MCF 10A (cell line): ENCODE results near the gene CAMTA1. TPM values are rescaled to one million over a fixed set of nuclear protein-coding genes. Genes with fewer than 3 reads are reported as not detected.

Experiments used
- BruUV-seq: library from RNA; stranded (reverse); fragments of 400-500 nt; replicated peaks from 2 replicates; lab custom pipeline; 2021; lab: Mats Ljungman, UMichigan
- CTCF ChIA-PET: fragments of 300-600 bp; sonication (Branson Sonifier 250); formaldehyde crosslinking; extraction: SDS; loops from one replicate; lab custom pipeline; 2021; ENCODE audit warnings: antibody characterized with exemption, inconsistent platforms; lab: Yijun Ruan, JAX
- POLR2A ChIA-PET: fragments of 300-600, 350-650 bp; sonication (Branson Sonifier 250); formaldehyde crosslinking; extraction: SDS; loops from one replicate; lab custom pipeline; 2020; ENCODE audit warnings: antibody characterized with exemption, inconsistent platforms; lab: Yijun Ruan, JAX
- DNase-seq: peaks from one replicate; pipeline ENCODE4 v3.0.0-alpha.2; 2018; ENCODE audit not compliant: unreplicated experiment
- H3K27ac Mint-ChIP-seq: one replicate; pipeline ENCODE4 v1.8.0; 2022; ENCODE audit warnings: mild to moderate bottlenecking, low read depth, mixed read lengths; ENCODE audit not compliant: unreplicated experiment
- H3K27me3 Mint-ChIP-seq: one replicate; pipeline ENCODE4 v1.8.0; 2022; ENCODE audit warnings: mixed read lengths; ENCODE audit not compliant: insufficient read depth, unreplicated experiment
- H3K36me3 Mint-ChIP-seq: one replicate; pipeline ENCODE4 v1.8.0; 2022; ENCODE audit warnings: mild to moderate bottlenecking, moderate library complexity, mixed read lengths; ENCODE audit not compliant: insufficient read depth, unreplicated experiment
- H3K4me1 Mint-ChIP-seq: one replicate; pipeline ENCODE4 v1.8.0; 2022; ENCODE audit warnings: mixed read lengths; ENCODE audit not compliant: insufficient read depth, unreplicated experiment
- H3K4me3 Mint-ChIP-seq: one replicate; pipeline ENCODE4 v1.8.0; 2022; ENCODE audit warnings: mild to moderate bottlenecking, moderate library complexity, mixed read lengths; ENCODE audit not compliant: unreplicated experiment
- H3K9me3 Mint-ChIP-seq: one replicate; pipeline ENCODE4 v1.8.0; 2022; ENCODE audit warnings: mixed read lengths; ENCODE audit not compliant: unreplicated experiment
- CTCF ChIP-seq: fragments of 200-600 bp; IDR thresholded peaks from one replicate; pipeline ENCODE4 v1.8.0; 2022; ENCODE audit warnings: antibody characterized with exemption, mild to moderate bottlenecking; ENCODE audit not compliant: unreplicated experiment
- intact Hi-C: fragments of 100-400 bp; cut with micrococcal nuclease; formaldehyde crosslinking; loops from 2 replicates; pipeline ENCODE4 v1.14.1; 2022
- total RNA-seq: library from RNA; stranded (reverse); gene quantifications from 2 replicates; pipeline ENCODE4 v1.2.3, GENCODE V29; 2022

The CAMTA1 gene
- total RNA-seq, 1 experiment from 2014 or later: 74.1 TPM

DNA sequence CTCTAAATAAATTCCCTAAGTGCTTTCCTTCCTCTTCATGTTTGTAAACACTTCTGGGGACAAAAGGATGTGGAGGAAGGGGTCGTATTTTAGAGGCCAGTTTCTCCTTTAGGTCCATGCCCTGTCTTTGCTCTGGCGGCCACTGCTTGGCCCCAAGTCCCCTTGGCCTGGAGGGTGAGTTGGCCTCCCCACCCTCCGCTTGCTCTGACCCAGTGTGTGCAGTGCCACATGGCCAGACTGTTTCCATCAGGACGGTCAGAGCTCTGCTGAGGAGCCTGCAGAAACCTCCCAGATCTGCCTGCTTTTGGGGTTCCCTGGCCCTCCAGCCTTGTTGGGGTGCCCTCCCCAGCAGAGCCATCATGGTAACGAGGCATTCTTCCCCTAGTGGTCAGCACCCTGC lies 127.8 kb downstream of the CAMTA1 start:
- no peak for TF ChIP-seq CTCF
- Mint-ChIP-seq H3K36me3 (peaks cover 3% of the 10 kb centered on the region), H3K4me1 (no peaks in the 10 kb centered on the region), H3K27me3 (peaks cover 16% of the 10 kb centered on the region), H3K9me3 (peaks cover 7% of the 10 kb centered on the region), H3K4me3 (no peak overlapping the region), H3K27ac (no peak overlapping the region)
- CTCF ChIA-PET: no interaction called here
- intact Hi-C loops: no loop called here
- no TSS peak for BruUV-seq
- POLR2A ChIA-PET: interaction anchor here (0.7 kb wide), 1 partner anchor 11 kb away, joined by 3 read pairs; no protein-coding TSS in a partner anchor
- no peak for DNase-seq

GRCh38 chr1:6914706-6915105 lies 129.5 kb downstream of the CAMTA1 start:
- no peak for DNase-seq
- POLR2A ChIA-PET: interaction anchor here (0.7 kb wide), 2 partner anchors 20 to 958 kb away, joined by 3 read pairs; no protein-coding TSS in a partner anchor
- H3K27me3 Mint-ChIP-seq: peaks cover 11% of the 10 kb centered on the region
- CTCF ChIA-PET: interaction anchor here (0.5 to 1.0 kb wide), 2 partner anchors 14 to 72 kb away, joined by 3 read pairs; no protein-coding TSS in a partner anchor
- no peak for TF ChIP-seq CTCF
- intact Hi-C loops: no loop called here
- peaks cover 7% of the 10 kb centered on the region for H3K9me3 Mint-ChIP-seq
- no peaks in the 10 kb centered on the region for H3K36me3 Mint-ChIP-seq
- H3K4me1 Mint-ChIP-seq: peaks cover 4% of the 10 kb centered on the region
- H3K27ac Mint-ChIP-seq: no peak overlapping the region
- BruUV-seq: no TSS peak
- H3K4me3 Mint-ChIP-seq: no peak overlapping the region

GRCh38 chr1:6915999-6916565 lies 130.8 kb downstream of the CAMTA1 start:
- ChIA-PET CTCF (no interaction called here), POLR2A (no interaction called here)
- intact Hi-C loops: no loop called here

DNA sequence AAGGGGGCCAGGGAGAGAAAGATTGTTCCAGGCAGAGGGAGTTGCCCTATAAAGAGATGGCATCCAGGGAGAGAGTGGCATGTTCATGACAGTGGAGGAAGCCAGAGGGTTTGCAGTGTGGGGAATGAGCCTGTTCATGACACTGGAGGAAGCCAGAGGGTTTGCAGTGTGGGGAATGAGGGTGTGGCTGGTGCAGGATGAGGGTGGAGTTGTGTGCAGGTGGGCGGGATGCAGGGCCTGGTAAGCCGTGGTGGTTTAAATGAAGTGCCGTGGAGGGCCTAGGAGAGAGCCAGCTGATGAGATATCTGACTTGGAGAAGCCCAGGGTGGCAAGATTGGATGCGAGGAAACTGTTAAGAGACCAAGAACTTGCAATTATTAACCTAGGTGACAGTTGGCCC lies 131.8 kb downstream of the CAMTA1 start:
- intact Hi-C loops: no loop called here
- no peak for TF ChIP-seq CTCF
- H3K4me1 Mint-ChIP-seq: peaks cover 4% of the 10 kb centered on the region
- ChIA-PET POLR2A (no interaction called here), CTCF (interaction anchor here (0.7 kb wide), 1 partner anchor 133 kb away, joined by 4 read pairs; no protein-coding TSS in a partner anchor)
- BruUV-seq: no TSS peak
- DNase-seq: no peak
- peaks cover 16% of the 10 kb centered on the region for H3K9me3 Mint-ChIP-seq
- peaks cover 11% of the 10 kb centered on the region for H3K27me3 Mint-ChIP-seq
- no peaks in the 10 kb centered on the region for H3K36me3 Mint-ChIP-seq
- H3K4me3 Mint-ChIP-seq: no peak overlapping the region
- no peak overlapping the region for H3K27ac Mint-ChIP-seq

More at GRCh38 chr1:6915999-6916565, 130.8 kb downstream of the CAMTA1 start:
- peaks cover 11% of the 10 kb centered on the region for H3K27me3 Mint-ChIP-seq
- no TSS peak for BruUV-seq
- no peak overlapping the region for H3K27ac Mint-ChIP-seq
- H3K4me1 Mint-ChIP-seq: peaks cover 4% of the 10 kb centered on the region
- peaks cover 10% of the 10 kb centered on the region for H3K9me3 Mint-ChIP-seq
- no peak for TF ChIP-seq CTCF
- H3K36me3 Mint-ChIP-seq: no peaks in the 10 kb centered on the region
- no peak for DNase-seq
- H3K4me3 Mint-ChIP-seq: no peak overlapping the region
